K562 (cell line): Measurements from ENCODE around the gene SMIM3. TPM values are rescaled to one million over a fixed set of nuclear protein-coding genes. Genes with fewer than 3 reads are reported as not detected.

Experiments
- ARHGAP35 ChIP-seq: fragments of 450-650 bp; IDR thresholded peaks from 2 replicates; pipeline ENCODE4 v1.6.1; 2018; ENCODE audit not compliant: partially characterized antibody
- BHLHE40 ChIP-seq: IDR thresholded peaks from 2 replicates; pipeline ENCODE4 v1.6.1; 2011; ENCODE audit warnings: low read length, improper control_type of control experiment
- CGGBP1 ChIP-seq: fragments of 250-450 bp; sonication (Bioruptor Pico); IDR thresholded peaks from 2 replicates; pipeline ENCODE4 v1.9.0; 2021; ENCODE audit warnings: mild to moderate bottlenecking
- CREBBP ChIP-seq: IDR thresholded peaks from one replicate; pipeline ENCODE4 v1.6.1; 2012; ENCODE audit warnings: low read depth, mild to moderate bottlenecking, control low read depth, inconsistent platforms, low read length
- DACH1 ChIP-seq: fragments of 450-650 bp; IDR thresholded peaks from 2 replicates; pipeline ENCODE4 v1.6.1; 2018; ENCODE audit not compliant: partially characterized antibody
- POLR2G ChIP-seq: fragments of 200-400 bp; formaldehyde crosslinking; IDR thresholded peaks from 2 replicates; pipeline ENCODE4 v1.6.1; 2017; ENCODE audit warnings: low read depth, mild to moderate bottlenecking, antibody characterized with exemption, low read length, moderate library complexity
- RBM14 ChIP-seq: fragments of 200-400 bp; formaldehyde crosslinking; IDR thresholded peaks from 2 replicates; pipeline ENCODE4 v1.6.1; 2018; ENCODE audit warnings: low read depth, mild to moderate bottlenecking, low read length, moderate library complexity, borderline replicate concordance; ENCODE audit not compliant: insufficient read depth
- RHOXF2B ChIP-seq: fragments of 250-450 bp; sonication (Bioruptor Pico); conservative IDR thresholded peaks from 2 replicates; pipeline ENCODE4 v1.5.1; 2021
- THAP12 ChIP-seq: fragments of 250-450 bp; sonication (Bioruptor Pico); IDR thresholded peaks from 2 replicates; pipeline ENCODE4 v1.9.0; 2021; ENCODE audit warnings: mild to moderate bottlenecking, inconsistent platforms
- TOE1 ChIP-seq, 2 experiments: fragments of 450-650 bp in 1 of 2; sonication (generic) in 1 of 2; formaldehyde crosslinking in 1 of 2; IDR thresholded peaks; 2 replicates each; pipeline versions ENCODE4 v1.7.1 to v1.8.0; 2016 to 2022; ENCODE audit warnings: borderline replicate concordance in 2 of 2, mild to moderate bottlenecking in 2 of 2, antibody characterized with exemption in 1 of 2, inconsistent platforms in 1 of 2, low read depth in 1 of 2, missing genetic modification reagents in 1 of 2, moderate library complexity in 1 of 2
- TRIM24 ChIP-seq, 2 experiments: fragments of 450-650 bp; IDR thresholded peaks; 2 replicates each; pipeline ENCODE4 v1.6.1; 2016
- WHSC1 ChIP-seq: IDR thresholded peaks from one replicate; pipeline ENCODE4 v1.6.1; 2012; ENCODE audit warnings: low read length, control low read depth, inconsistent platforms
- ZBTB43 ChIP-seq: sonication (generic); formaldehyde crosslinking; IDR thresholded peaks from 2 replicates; pipeline ENCODE4 v1.8.0; 2023; ENCODE audit warnings: mild to moderate bottlenecking, missing genetic modification reagents
- ZNF318 ChIP-seq, 2 experiments: fragments of 450-650 bp; IDR thresholded peaks; 2 replicates each; pipeline ENCODE4 v1.6.1; 2016; ENCODE audit warnings: mild to moderate bottlenecking in 2 of 2, borderline replicate concordance in 1 of 2, low read depth in 1 of 2, moderate library complexity in 1 of 2
- ZNF77 ChIP-seq: fragments of 250-450 bp; sonication (Bioruptor Pico); IDR thresholded peaks from 2 replicates; pipeline ENCODE4 v1.5.0; 2020
- polyA plus RNA-seq, 8 experiments: library from polyadenylated mRNA; depleted of rRNA in 4 of 8; stranded (reverse) in 5 of 8; unstranded in 3 of 8; fragments of >200 nt; fragmentation: Nextera tagmentation in 2 of 8; fragmentation: Illumina TruSeq in 1 of 8; extraction: Ambion mirVana in 2 of 8; extraction: Trizol in 1 of 8; gene quantifications; 2 replicates each; pipeline versions ENCODE4 v1.2.1 to v1.2.3, GENCODE V29; 2011 to 2014; ENCODE audit warnings: inconsistent platforms in 1 of 8, missing spikeins in 1 of 8
- total RNA-seq, 7 experiments: library from RNA; depleted of rRNA in 6 of 7; stranded (reverse); fragments of >200 nt in 6 of 7; fragmentation: Illumina TruSeq in 2 of 7; extraction: Trizol in 2 of 7; gene quantifications; 2 replicates each; pipeline versions ENCODE4 v1.2.1 to v1.2.3, GENCODE V29; 2011 to 2021; ENCODE audit warnings: low replicate concordance in 1 of 7

The SMIM3 gene
- total and polyA plus RNA-seq, 9 of the 15 experiments (the other 6 are each of a cell fraction or from before 2014, with no cell fraction given): 4.1 to 27.7 (median 13.6) TPM

- no peak for TF ChIP-seq ARHGAP35
- TF ChIP-seq DACH1: peak; percentile 92
- no peak for TF ChIP-seq RBM14
- TF ChIP-seq CGGBP1 (CRISPR knock-in tag): no peak
- no peak for TF ChIP-seq ZBTB43
- no peak for TF ChIP-seq WHSC1
- TF ChIP-seq TRIM24 (IDR thresholded peaks at IDR 0.05): peak; percentile 63 to 71; a peak in 3 of 4 replicates
- no peak for TF ChIP-seq ZNF77 (CRISPR knock-in tag)
- TF ChIP-seq POLR2G: no peak
- no peak for TF ChIP-seq THAP12 (CRISPR knock-in tag)
- peak; percentile 48 for TF ChIP-seq BHLHE40
- no peak for TF ChIP-seq TOE1 (IDR thresholded peaks at IDR 0.05; ENCODE audit: borderline replicate concordance)
- no peak for TF ChIP-seq TOE1 (CRISPR knock-in tag; IDR thresholded peaks at IDR 0.05; ENCODE audit: borderline replicate concordance, low read depth)
- TF ChIP-seq ZNF318 (IDR thresholded peaks at IDR 0.05; ENCODE audit: borderline replicate concordance in 1 of 2, low read depth in 1 of 2): 0 out of 4 replicates have a peak, but pooled peaks of 1 of the 2 experiments have one; percentile 25
- TF ChIP-seq RHOXF2B (CRISPR knock-in tag): no peak
- TF ChIP-seq CREBBP: no peak
Measured at GRCh38 chr5:150763023-150763769, 15.4 kb upstream of the SMIM3 start (continued).
